AG09309 (cell line): ENCODE data around the gene VTI1B.

Experiments used
- DNase-seq: peaks from one replicate; pipeline ENCODE4 v3.0.0-alpha.2; 2010; ENCODE audit warnings: low read depth
- H3K4me3 ChIP-seq: 2 replicates; pipeline ENCODE4 v1.5.1; 2011; ENCODE audit warnings: mild to moderate bottlenecking, low read depth, low read length, moderate library complexity; ENCODE audit not compliant: control insufficient read depth
- CTCF ChIP-seq: IDR thresholded peaks from 2 replicates; pipeline ENCODE4 v1.5.1; 2011; ENCODE audit warnings: mild to moderate bottlenecking, low read depth, low read length, inconsistent platforms; ENCODE audit not compliant: insufficient read depth, control insufficient read depth; ENCODE audit errors: missing control alignments

VTI1B gene

GRCh38 chr14:67644428-67644827 is 30.0 kb downstream of the VTI1B start:
- no peak for TF ChIP-seq CTCF
- no peak for DNase-seq
- no peak overlapping the region for H3K4me3 ChIP-seq

- no peak overlapping the region for H3K4me3 ChIP-seq
- no peak for DNase-seq
- TF ChIP-seq CTCF, result no peak
These were observed 30.7 kb downstream of the VTI1B start for GRCh38 chr14:67643713-67644112.

GRCh38 chr14:67641902-67642749 is 32.3 kb downstream of the VTI1B start:
- no peak for TF ChIP-seq CTCF
- H3K4me3 ChIP-seq, result no peak overlapping the region
- no peak for DNase-seq

- H3K4me3 ChIP-seq, result no peak overlapping the region
- no peak for TF ChIP-seq CTCF
- DNase-seq, result no peak
These were observed 33.0 kb downstream of the VTI1B start for GRCh38 chr14:67641480-67641879.

GRCh38 chr14:67638642-67639041 is 35.8 kb downstream of the VTI1B start:
- TF ChIP-seq CTCF, result no peak
- DNase-seq, result no peak
- no peak overlapping the region for H3K4me3 ChIP-seq

GRCh38 chr14:67636361-67636919 is 38.0 kb downstream of the VTI1B start:
- no peak overlapping the region for H3K4me3 ChIP-seq
- DNase-seq, result no peak
- no peak for TF ChIP-seq CTCF
